Fibroblast of peridontal ligament (primary cell): Measurements from ENCODE around the gene LHFPL2.
"Not testable (repeated sequence)": the region's sequence is repeated elsewhere in the genome, so short reads cannot be mapped to it uniquely, and the experiment has no call there.

Experiments
- DNase-seq: peaks from one replicate; pipeline ENCODE4 v3.0.0-alpha.2; 2010; ENCODE audit errors: extremely low read depth

LHFPL2 gene

GRCh38 chr5:78666975-78667374 is 18.4 kb upstream of the LHFPL2 start:
- not testable (repeated sequence) for DNase-seq

GRCh38 chr5:78666041-78666444 is 17.5 kb upstream of the LHFPL2 start:
- DNase-seq, result peak; percentile 80

- DNase-seq, result no peak
Measured at GRCh38 chr5:78665534-78665933, 17.0 kb upstream of the LHFPL2 start.

GRCh38 chr5:78662323-78662722 is 13.8 kb upstream of the LHFPL2 start:
- no peak for DNase-seq

GRCh38 chr5:78661691-78662090 is 13.1 kb upstream of the LHFPL2 start:
- no peak for DNase-seq

GRCh38 chr5:78661044-78661443 is 12.5 kb upstream of the LHFPL2 start:
- no peak for DNase-seq

- DNase-seq, result no peak
Measured at GRCh38 chr5:78660401-78660800, 11.8 kb upstream of the LHFPL2 start.

- peak; percentile 66 for DNase-seq
Measured at GRCh38 chr5:78659714-78660113, 11.1 kb upstream of the LHFPL2 start.

- no peak for DNase-seq
Measured at GRCh38 chr5:78659114-78659513, 10.5 kb upstream of the LHFPL2 start.

GRCh38 chr5:78657201-78657600 is 8.6 kb upstream of the LHFPL2 start:
- DNase-seq, result no peak

GRCh38 chr5:78655746-78656290 is 7.2 kb upstream of the LHFPL2 start:
- no peak for DNase-seq

GRCh38 chr5:78654386-78654785 is 5.8 kb upstream of the LHFPL2 start:
- DNase-seq, result no peak

GRCh38 chr5:78653681-78654366 is 5.3 kb upstream of the LHFPL2 start:
- no peak for DNase-seq

- DNase-seq, result no peak
Measured at GRCh38 chr5:78653031-78653430, 4.5 kb upstream of the LHFPL2 start.

GRCh38 chr5:78651468-78651867 is 2.9 kb upstream of the LHFPL2 start:
- DNase-seq, result no peak

- DNase-seq, result no peak
Measured at GRCh38 chr5:78650531-78650930, 2.0 kb upstream of the LHFPL2 start.

- DNase-seq, result peak; percentile 75
Measured at GRCh38 chr5:78649861-78650496, 1.4 kb upstream of the LHFPL2 start.

GRCh38 chr5:78649211-78649695 is 681 bp upstream of the LHFPL2 start:
- no peak for DNase-seq

- DNase-seq, result no peak
Measured at GRCh38 chr5:78647838-78648358, 674 bp downstream of the LHFPL2 start.

GRCh38 chr5:78647351-78647818 is 1.2 kb downstream of the LHFPL2 start:
- DNase-seq, result no peak

- no peak for DNase-seq
Measured at GRCh38 chr5:78644741-78645300, 3.8 kb downstream of the LHFPL2 start.

- DNase-seq, result no peak
Measured at GRCh38 chr5:78644129-78644528, 4.4 kb downstream of the LHFPL2 start.
